ENCODE results near the gene DNAH7. TPM values are rescaled to one million over a fixed set of nuclear protein-coding genes. Genes with fewer than 3 reads are reported as not detected.
"Not testable (repeated sequence)": the region's sequence is repeated elsewhere in the genome, so short reads cannot be mapped to it uniquely, and the experiment has no call there.

DNAH7 gene
- total and polyA plus RNA-seq, 4 experiments from 2014 or later: not detected

DNA sequence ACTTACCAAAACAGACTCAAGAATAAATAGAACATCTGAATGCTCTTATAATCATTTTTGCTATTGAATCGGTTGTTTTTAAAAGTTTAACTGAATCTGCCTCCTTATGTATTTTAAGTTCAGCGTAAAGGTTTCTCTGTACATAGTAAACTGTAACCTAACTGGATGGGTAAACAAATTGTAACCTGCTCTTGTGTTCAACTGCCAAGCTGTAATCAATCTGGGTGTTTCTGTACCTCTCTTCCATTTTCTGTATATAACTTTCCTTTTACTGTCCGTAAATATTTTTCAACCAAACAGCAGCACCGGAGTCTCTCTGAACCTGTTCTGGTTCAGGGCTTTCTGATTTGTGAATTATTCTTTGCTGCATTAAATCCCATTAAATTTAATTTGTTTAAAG, 27.6 kb upstream of the DNAH7 start:
- H3K4me3 ChIP-seq (ENCODE audit: low read length in 2 of 2): no peak overlapping the region
- no peak overlapping the region for H3K27ac ChIP-seq (ENCODE audit: low read depth, low read length)
- Mint-ChIP-seq H3K4me1 (peaks cover under 1 to 7% (median 4%) of the 10 kb centered on the region in 4 donors), H3K4me3 (no peak overlapping the region), H3K27ac (no peak overlapping the region), H3K36me3 (peaks cover 0 to 5% of the 10 kb centered on the region in 2 donors), H3K9me3 (peaks cover 0 to 34% (median 27%) of the 10 kb centered on the region in 8 donors), H3K27me3 (no peaks in the 10 kb centered on the region)
- POLR2A ChIA-PET (ENCODE audit: partially characterized antibody): no interaction called here
- no peak for DNase-seq
- peaks cover 2% of the 10 kb centered on the region for H3K4me1 ChIP-seq (ENCODE audit: insufficient read depth, low read length)
- no peaks in the 10 kb centered on the region for H3K36me3 ChIP-seq (ENCODE audit: insufficient read depth, low read length)
- intact Hi-C loops (cut with micrococcal nuclease): no loop called here
- H3K9me3 ChIP-seq (ENCODE audit: control insufficient read depth in 1 of 2, low read length in 2 of 2): no peaks in the 10 kb centered on the region
- no peaks in the 10 kb centered on the region for H3K27me3 ChIP-seq (ENCODE audit: insufficient read depth, low read length)
- CTCF ChIA-PET (ENCODE audit: partially characterized antibody): interaction anchor here (0.7 to 1.7 kb wide), 2 partner anchors 18 to 28 kb away, joined by 3 to 5 read pairs; partner anchors contain the start of gene DNAH7

DNA sequence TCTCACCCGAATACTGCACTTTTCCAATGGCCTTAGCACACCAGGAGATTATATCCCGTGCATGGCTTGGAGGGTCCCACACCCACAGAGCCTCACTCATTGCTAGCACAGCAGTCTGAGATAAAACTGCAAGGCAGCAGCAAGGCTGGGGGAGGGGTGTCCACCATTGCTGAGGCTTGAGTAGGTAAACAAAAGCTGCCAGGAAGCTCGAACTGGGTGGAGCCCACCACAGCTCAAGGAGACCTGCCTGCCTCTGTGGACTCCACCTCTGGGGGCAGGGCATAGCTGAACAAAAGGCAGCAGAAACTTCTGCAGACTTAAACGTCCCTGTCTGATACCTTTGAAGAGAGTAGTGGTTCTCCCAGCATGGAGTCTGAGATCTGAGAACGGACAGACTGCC, 20.8 kb upstream of the DNAH7 start:
- H3K4me3 Mint-ChIP-seq: peak overlapping the region in 3 of 8 donors; percentile 28 to 58 (median 29)
- peaks cover 11% of the 10 kb centered on the region for H3K4me1 ChIP-seq (ENCODE audit: insufficient read depth, low read length)
- H3K27ac Mint-ChIP-seq: peak overlapping the region in 1 of 7 donors; percentile 8
- intact Hi-C loops (cut with micrococcal nuclease); POLR2A ChIA-PET (ENCODE audit: partially characterized antibody); H3K9me3 ChIP-seq (ENCODE audit: control insufficient read depth in 1 of 2, low read length in 2 of 2); H3K36me3 ChIP-seq (ENCODE audit: insufficient read depth, low read length); H3K27ac ChIP-seq (ENCODE audit: low read depth, low read length); H3K27me3 ChIP-seq (ENCODE audit: insufficient read depth, low read length); H3K4me3 ChIP-seq (ENCODE audit: low read length in 2 of 2); H3K27me3 Mint-ChIP-seq: not testable (repeated sequence)
- peak; percentile 23 to 46 (median 40) for DNase-seq
- peaks cover 8 to 14% of the 10 kb centered on the region in 2 donors for H3K36me3 Mint-ChIP-seq
- peaks cover 3 to 51% (median 38%) of the 10 kb centered on the region in 8 donors for H3K9me3 Mint-ChIP-seq
- H3K4me1 Mint-ChIP-seq: peaks cover 11 to 32% (median 17%) of the 10 kb centered on the region in 4 donors
- CTCF ChIA-PET (ENCODE audit: partially characterized antibody): interaction anchor here (0.6 to 1.7 kb wide), 2 partner anchors 18 to 734 kb away, joined by 3 read pairs; no protein-coding TSS in a partner anchor

DNA sequence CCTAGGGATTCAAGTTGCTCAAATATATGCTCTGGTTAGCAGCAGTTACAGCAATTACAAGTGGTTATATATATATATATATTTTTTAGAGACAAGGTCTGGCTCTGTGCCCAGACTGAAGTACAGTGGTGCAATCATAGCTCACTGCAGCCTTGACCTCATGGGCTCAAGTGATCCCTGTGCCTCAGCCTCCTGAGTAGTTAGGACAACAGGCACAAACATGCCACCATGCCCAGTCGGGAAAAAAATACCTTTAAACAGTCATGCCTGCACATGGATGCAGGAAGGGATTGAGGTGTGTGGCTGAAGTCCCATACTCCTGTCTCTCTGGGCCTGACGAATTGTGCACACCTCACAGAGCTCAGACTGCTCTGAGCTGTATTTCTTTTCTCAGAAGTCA, 19.6 kb upstream of the DNAH7 start:
- Mint-ChIP-seq H3K9me3 (peaks cover 2 to 52% (median 38%) of the 10 kb centered on the region in 8 donors), H3K27me3 (no peaks in the 10 kb centered on the region), H3K4me1 (peaks cover 11 to 32% (median 17%) of the 10 kb centered on the region in 4 donors), H3K36me3 (peaks cover 10 to 14% of the 10 kb centered on the region in 2 donors), H3K27ac (no peak overlapping the region), H3K4me3 (no peak overlapping the region)
- ChIA-PET POLR2A (ENCODE audit: partially characterized antibody) (no interaction called here), CTCF (ENCODE audit: partially characterized antibody) (interaction anchor here (0.7 to 1.7 kb wide), 4 partner anchors 10 to 72 kb away, joined by 3 to 4 read pairs (median 3); partner anchors contain the start of gene DNAH7)
- Histone ChIP-seq H3K36me3 (ENCODE audit: insufficient read depth, low read length) (no peaks in the 10 kb centered on the region), H3K4me1 (ENCODE audit: insufficient read depth, low read length) (peaks cover 11% of the 10 kb centered on the region), H3K9me3 (ENCODE audit: control insufficient read depth in 1 of 2, low read length in 2 of 2) (no peaks in the 10 kb centered on the region), H3K27ac (ENCODE audit: low read depth, low read length) (no peak overlapping the region), H3K4me3 (ENCODE audit: low read length in 2 of 2) (no peak overlapping the region), H3K27me3 (ENCODE audit: insufficient read depth, low read length) (no peaks in the 10 kb centered on the region)
- no peak for DNase-seq
- intact Hi-C loops (cut with micrococcal nuclease): no loop called here

DNA sequence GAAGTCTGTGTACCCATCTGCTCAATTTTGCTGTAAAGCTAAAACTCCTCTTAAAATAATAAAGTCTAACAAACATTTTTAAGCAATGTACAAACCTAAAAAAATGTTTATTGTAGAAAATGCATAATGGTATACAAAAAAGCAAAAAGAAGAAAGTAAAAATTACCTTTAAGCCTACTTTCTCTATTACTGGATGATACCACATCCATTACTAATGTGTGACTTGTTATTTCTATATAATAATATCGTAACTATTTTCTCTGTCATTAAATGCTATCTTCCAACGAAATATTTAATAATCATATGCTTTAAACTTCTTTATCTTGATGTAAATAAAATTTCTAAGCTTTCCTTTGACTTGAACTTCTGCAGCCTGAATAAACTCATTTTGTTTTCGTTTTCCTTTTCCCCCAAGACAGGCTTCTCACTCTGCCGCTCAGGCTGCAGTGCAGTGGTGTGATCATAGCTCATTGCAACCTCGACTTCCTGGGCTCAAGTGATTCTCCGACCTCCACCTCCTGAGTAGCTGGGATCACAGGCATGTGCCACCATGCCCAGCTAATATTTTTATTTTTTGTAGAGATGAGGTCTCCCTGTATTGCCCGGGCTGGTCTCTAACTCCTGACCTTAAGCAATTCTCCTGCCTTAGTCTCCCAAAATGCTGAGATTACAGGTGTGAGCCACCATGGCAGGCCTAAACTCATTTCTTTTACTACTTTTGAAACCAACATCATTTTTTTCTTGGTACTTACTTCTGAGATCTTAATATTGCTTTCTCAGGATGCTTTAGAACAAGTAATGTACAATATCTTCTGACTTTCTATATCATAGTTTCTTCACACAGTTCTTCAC, 18.1 kb upstream of the DNAH7 start:
- no peaks in the 10 kb centered on the region for H3K27me3 ChIP-seq (ENCODE audit: insufficient read depth, low read length)
- intact Hi-C loops (cut with micrococcal nuclease): no loop called here
- H3K9me3 ChIP-seq (ENCODE audit: control insufficient read depth in 1 of 2, low read length in 2 of 2): no peaks in the 10 kb centered on the region
- H3K4me1 ChIP-seq (ENCODE audit: insufficient read depth, low read length): peaks cover 11% of the 10 kb centered on the region
- H3K27ac ChIP-seq (ENCODE audit: low read depth, low read length): no peak overlapping the region
- ChIA-PET POLR2A (ENCODE audit: partially characterized antibody) (interaction anchor here (1.3 to 2.5 kb wide), 4 partner anchors 21 to 89 kb away, joined by 3 to 11 read pairs (median 4); partner anchors contain the start of gene STK17B), CTCF (ENCODE audit: partially characterized antibody) (interaction anchor here (0.7 to 2.6 kb wide), 6 partner anchors 9 to 188 kb away, joined by 3 to 12 read pairs (median 6); partner anchors contain the start of gene DNAH7)
- no peaks in the 10 kb centered on the region for H3K27me3 Mint-ChIP-seq
- H3K4me1 Mint-ChIP-seq: peaks cover 15 to 39% (median 24%) of the 10 kb centered on the region in 4 donors
- H3K36me3 ChIP-seq (ENCODE audit: insufficient read depth, low read length): no peaks in the 10 kb centered on the region
- H3K9me3 Mint-ChIP-seq: peaks cover 6 to 45% (median 33%) of the 10 kb centered on the region in 8 donors
- DNase-seq: no peak
- peaks cover 10 to 18% of the 10 kb centered on the region in 2 donors for H3K36me3 Mint-ChIP-seq
- no peak overlapping the region for H3K4me3 ChIP-seq (ENCODE audit: low read length in 2 of 2)
- peak overlapping the region in 4 of 8 donors; percentile 14 to 68 (median 20) for H3K4me3 Mint-ChIP-seq
- H3K27ac Mint-ChIP-seq: peak overlapping the region in 1 of 7 donors; percentile 41

DNA sequence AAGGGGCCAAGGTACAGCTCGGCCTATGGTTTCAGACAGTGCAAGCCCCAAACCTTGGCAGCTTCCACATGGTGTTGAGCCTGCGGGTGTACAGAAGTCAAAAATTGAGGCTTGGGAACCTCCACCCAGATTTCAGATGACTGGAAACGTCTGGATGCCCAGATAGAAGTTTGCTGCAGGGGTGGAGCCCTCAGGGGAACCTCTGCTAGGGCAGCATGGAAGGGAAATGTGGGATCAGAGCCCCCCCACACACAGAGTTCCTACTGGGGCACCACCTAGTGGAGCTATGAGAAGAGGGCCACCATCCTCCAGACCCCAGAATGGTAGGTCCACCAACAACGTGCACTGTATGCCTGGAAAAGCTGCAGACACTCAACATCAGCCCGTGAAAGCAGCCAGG, 15.0 kb upstream of the DNAH7 start:
- Mint-ChIP-seq H3K27ac (no peak overlapping the region), H3K4me3 (no peak overlapping the region), H3K36me3 (peaks cover 10% of the 10 kb centered on the region in 2 donors), H3K4me1 (peaks cover 22 to 35% (median 29%) of the 10 kb centered on the region in 4 donors), H3K27me3 (no peaks in the 10 kb centered on the region), H3K9me3 (peaks cover 3 to 25% (median 19%) of the 10 kb centered on the region in 8 donors)
- CTCF ChIA-PET (ENCODE audit: partially characterized antibody): no interaction called here
- no peaks in the 10 kb centered on the region for H3K27me3 ChIP-seq (ENCODE audit: insufficient read depth, low read length)
- POLR2A ChIA-PET (ENCODE audit: partially characterized antibody): no interaction called here
- no peaks in the 10 kb centered on the region for H3K36me3 ChIP-seq (ENCODE audit: insufficient read depth, low read length)
- no peak for DNase-seq
- intact Hi-C loops (cut with micrococcal nuclease): no loop called here
- H3K27ac ChIP-seq (ENCODE audit: low read depth, low read length): no peak overlapping the region
- H3K9me3 ChIP-seq (ENCODE audit: control insufficient read depth in 1 of 2, low read length in 2 of 2): no peaks in the 10 kb centered on the region
- H3K4me3 ChIP-seq (ENCODE audit: low read length in 2 of 2): no peak overlapping the region
- peaks cover 19% of the 10 kb centered on the region for H3K4me1 ChIP-seq (ENCODE audit: insufficient read depth, low read length)

DNA sequence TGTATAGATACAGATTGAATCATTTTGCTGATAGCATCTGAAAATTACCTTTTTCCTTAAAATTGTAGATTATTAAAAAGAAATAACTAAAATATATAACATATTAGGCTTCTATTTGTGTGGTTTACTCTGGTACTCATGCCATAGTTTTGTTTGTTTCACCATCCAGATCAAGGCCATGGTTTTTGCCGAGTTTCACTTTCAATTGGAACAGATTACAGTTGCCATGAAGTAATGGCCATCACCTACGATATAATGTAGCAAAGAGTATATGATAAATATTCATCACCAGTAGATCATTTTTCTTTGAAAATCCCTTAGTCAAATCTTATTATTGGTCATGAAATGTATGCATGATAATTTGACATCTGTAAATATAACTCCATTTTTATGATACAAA, 11.9 kb upstream of the DNAH7 start:
- Mint-ChIP-seq H3K27ac (peak overlapping the region in 3 of 7 donors; percentile 69 to 86 (median 70)), H3K4me3 (peak overlapping the region in 6 of 8 donors; percentile 3 to 65 (median 34)), H3K36me3 (peaks cover 9 to 10% of the 10 kb centered on the region in 2 donors), H3K9me3 (peaks cover 3 to 24% (median 18%) of the 10 kb centered on the region in 8 donors), H3K27me3 (no peaks in the 10 kb centered on the region), H3K4me1 (peaks cover 16 to 28% (median 19%) of the 10 kb centered on the region in 4 donors)
- no peak overlapping the region for H3K27ac ChIP-seq (ENCODE audit: low read depth, low read length)
- no peaks in the 10 kb centered on the region for H3K36me3 ChIP-seq (ENCODE audit: insufficient read depth, low read length)
- peaks cover 25% of the 10 kb centered on the region for H3K4me1 ChIP-seq (ENCODE audit: insufficient read depth, low read length)
- intact Hi-C loops (cut with micrococcal nuclease): no loop called here
- ChIA-PET CTCF (ENCODE audit: partially characterized antibody) (interaction anchor here (1.1 to 9.6 kb wide), 10 partner anchors 12 to 373 kb away, joined by 3 to 149 read pairs (median 50); partner anchors contain the start of gene DNAH7), POLR2A (ENCODE audit: partially characterized antibody) (interaction anchor here (0.6 to 5.2 kb wide), 6 partner anchors 52 to 257 kb away, joined by 3 to 44 read pairs (median 4); partner anchors contain the start of gene STK17B)
- no peak for DNase-seq
- no peaks in the 10 kb centered on the region for H3K27me3 ChIP-seq (ENCODE audit: insufficient read depth, low read length)
- no peak overlapping the region for H3K4me3 ChIP-seq (ENCODE audit: low read length in 2 of 2)
- H3K9me3 ChIP-seq (ENCODE audit: control insufficient read depth in 1 of 2, low read length in 2 of 2): no peaks in the 10 kb centered on the region

DNA sequence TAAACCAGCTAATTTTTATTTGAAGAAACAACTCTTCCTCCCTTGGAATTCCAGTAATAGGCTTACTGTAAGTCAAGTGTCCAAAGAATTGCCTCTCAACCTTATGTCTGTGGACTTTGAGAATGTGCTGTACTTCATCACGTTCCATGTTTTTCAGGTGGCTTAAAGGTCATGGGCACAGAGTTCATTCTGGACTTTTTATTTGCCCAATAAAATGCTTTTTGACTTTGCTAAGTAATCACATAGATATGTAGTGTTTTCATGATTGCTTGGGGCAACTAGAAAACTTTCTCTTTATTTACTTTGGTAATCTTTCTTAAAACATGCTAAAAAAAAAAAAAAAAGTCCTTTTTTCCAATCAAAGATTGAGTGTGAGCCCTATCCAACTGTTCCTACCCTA, 10.4 kb upstream of the DNAH7 start:
- peaks cover 25% of the 10 kb centered on the region for H3K4me1 ChIP-seq (ENCODE audit: insufficient read depth, low read length)
- H3K9me3 Mint-ChIP-seq: peaks cover 3 to 15% (median 11%) of the 10 kb centered on the region in 8 donors
- H3K4me1 Mint-ChIP-seq: peaks cover 17 to 28% (median 21%) of the 10 kb centered on the region in 4 donors
- H3K27ac ChIP-seq (ENCODE audit: low read depth, low read length): no peak overlapping the region
- H3K36me3 ChIP-seq (ENCODE audit: insufficient read depth, low read length): no peaks in the 10 kb centered on the region
- ChIA-PET CTCF (ENCODE audit: partially characterized antibody) (interaction anchor here (0.6 to 9.6 kb wide), 45 partner anchors 7 to 424 kb away, joined by 3 to 149 read pairs (median 6); partner anchors contain the start of genes DNAH7 and STK17B), POLR2A (ENCODE audit: partially characterized antibody) (interaction anchor here (0.6 to 5.2 kb wide), 12 partner anchors 40 to 520 kb away, joined by 3 to 44 read pairs (median 8); partner anchors contain the start of gene STK17B)
- H3K27ac Mint-ChIP-seq: no peak overlapping the region
- no peak for DNase-seq
- intact Hi-C loops (cut with micrococcal nuclease): loop anchor here (2.0 kb wide), 2 partner anchors 52 to 92 kb away; partner anchors contain the start of gene STK17B
- no peak overlapping the region for H3K4me3 ChIP-seq (ENCODE audit: low read length in 2 of 2)
- H3K4me3 Mint-ChIP-seq: no peak overlapping the region
- H3K27me3 Mint-ChIP-seq: no peaks in the 10 kb centered on the region
- H3K36me3 Mint-ChIP-seq: peaks cover 0 to 5% of the 10 kb centered on the region in 2 donors
- H3K27me3 ChIP-seq (ENCODE audit: insufficient read depth, low read length): no peaks in the 10 kb centered on the region
- no peaks in the 10 kb centered on the region for H3K9me3 ChIP-seq (ENCODE audit: control insufficient read depth in 1 of 2, low read length in 2 of 2)
